H1 (cell line): ENCODE measurements around the gene H2BW2. TPM values are rescaled to one million over a fixed set of nuclear protein-coding genes. Genes with fewer than 3 reads are reported as not detected.
"Not testable (repeated sequence)": the region's sequence is repeated elsewhere in the genome, so short reads cannot be mapped to it uniquely, and the experiment has no call there.

Experiments used
- CTCF ChIA-PET: fragments of 300-600 bp; sonication (Branson Sonifier 250); formaldehyde crosslinking; loops from one replicate; lab custom pipeline; 2021; ENCODE audit not compliant: partially characterized antibody; lab: Charles Lee
- POLR2A ChIA-PET: fragments of 300-600 bp; sonication (Branson Sonifier 250); formaldehyde crosslinking; loops from one replicate; lab custom pipeline; 2021; ENCODE audit warnings: inconsistent platforms; ENCODE audit not compliant: partially characterized antibody; lab: Charles Lee
- DNase-seq, 2 experiments: peaks; one replicate each; pipeline versions ENCODE4 v3.0.0 to v3.0.0-alpha.2; 2010 to 2022; ENCODE audit warnings: low spot score in 2 of 2, low read depth in 1 of 2, mixed read lengths in 1 of 2
- FAIRE-seq: peaks from 2 replicates; lab custom pipeline; 2011; peaks lifted over from hg19 to GRCh38; lab: Jason Lieb, UNC
- H2AFZ ChIP-seq: 2 replicates; pipeline ENCODE4 v1.8.1; 2012; ENCODE audit warnings: low read length, inconsistent platforms
- H2AK5ac ChIP-seq: 2 replicates; pipeline ENCODE4 v1.6.1; 2013; ENCODE audit warnings: low read depth, low read length
- H2BK120ac ChIP-seq: replicated peaks from 2 replicates; pipeline ENCODE3; 2013; ENCODE audit warnings: low read depth, low read length, inconsistent platforms
- H2BK12ac ChIP-seq: 2 replicates; pipeline ENCODE4 v1.6.1; 2013; ENCODE audit warnings: low read depth, low read length
- H2BK15ac ChIP-seq: 2 replicates; pipeline ENCODE4 v1.6.1; 2013; ENCODE audit warnings: low read length
- H2BK20ac ChIP-seq: 2 replicates; pipeline ENCODE4 v1.6.1; 2013; ENCODE audit warnings: low read length
- H2BK5ac ChIP-seq: 2 replicates; pipeline ENCODE4 v1.6.1; 2013; ENCODE audit warnings: low read depth, low read length
- H3K14ac ChIP-seq: 2 replicates; pipeline ENCODE4 v1.6.1; 2013; ENCODE audit warnings: inconsistent platforms; ENCODE audit not compliant: insufficient read length
- H3K18ac ChIP-seq: 2 replicates; pipeline ENCODE4 v1.6.1; 2013; ENCODE audit warnings: low read length; ENCODE audit errors: extremely low read depth
- H3K23ac ChIP-seq: 2 replicates; pipeline ENCODE4 v1.6.1; 2013; ENCODE audit warnings: inconsistent platforms; ENCODE audit not compliant: insufficient read length
- H3K23me2 ChIP-seq: 2 replicates; pipeline ENCODE4 v1.6.1; 2013; ENCODE audit warnings: low read depth, low read length
- H3K27ac ChIP-seq: 2 replicates; pipeline ENCODE4 v1.6.1; 2011; ENCODE audit warnings: low read depth, low read length, inconsistent platforms
- H3K27me3 ChIP-seq, 4 experiments: replicated peaks in 1 of 4; 1 replicate in 1 of 4; 2 replicates in 3 of 4; pipeline versions ENCODE4 v1.6.1 to v1.8.1; 2011 to 2013; ENCODE audit warnings: low read length in 3 of 4, mild to moderate bottlenecking in 3 of 4, inconsistent platforms in 2 of 4, mixed read lengths in 2 of 4, moderate library complexity in 1 of 4; ENCODE audit not compliant: control insufficient read depth in 3 of 4, insufficient read depth in 3 of 4; ENCODE audit errors: extremely low read depth in 1 of 4
- H3K36me3 ChIP-seq, 4 experiments: 2 replicates each; pipeline versions ENCODE4 v1.6.1 to v1.8.1; 2011 to 2013; ENCODE audit warnings: mild to moderate bottlenecking in 4 of 4, low read length in 3 of 4, moderate library complexity in 2 of 4, control low read depth in 1 of 4, inconsistent platforms in 1 of 4; ENCODE audit not compliant: insufficient read depth in 4 of 4, control insufficient read depth in 2 of 4
- H3K4ac ChIP-seq: replicated peaks from 2 replicates; pipeline ENCODE3; 2013; ENCODE audit warnings: low read length, low read depth, mixed read lengths, inconsistent platforms; ENCODE audit not compliant: insufficient read length
- H3K4me1 ChIP-seq, 4 experiments: replicated peaks in 1 of 4; 1 replicate in 1 of 4; 2 replicates in 3 of 4; pipeline versions ENCODE4 v1.6.1 to v1.8.1; 2011 to 2013; ENCODE audit warnings: low read length in 3 of 4, inconsistent platforms in 2 of 4, mixed read lengths in 1 of 4; ENCODE audit not compliant: insufficient read depth in 4 of 4, control insufficient read depth in 3 of 4
- H3K4me2 ChIP-seq, 2 experiments: 2 replicates each; pipeline versions ENCODE4 v1.6.1 to v1.8.1; 2011 to 2013; ENCODE audit warnings: low read depth in 2 of 2, low read length in 2 of 2, control low read depth in 1 of 2, inconsistent platforms in 1 of 2, mild to moderate bottlenecking in 1 of 2; ENCODE audit not compliant: insufficient read depth in 1 of 2
- H3K4me3 ChIP-seq, 4 experiments: fragments of 200-600, 300-600 bp in 1 of 4; sonication (generic), shearing (Covaris generic), sonication (Bioruptor Twin) in 1 of 4; 2 replicates each; pipeline versions ENCODE4 v1.5.1 to v1.8.1; 2011 to 2016; ENCODE audit warnings: low read length in 4 of 4, low read depth in 3 of 4, control low read depth in 2 of 4, inconsistent platforms in 2 of 4, mild to moderate bottlenecking in 2 of 4, mixed read lengths in 1 of 4, moderate library complexity in 1 of 4; ENCODE audit not compliant: insufficient read depth in 2 of 4; ENCODE audit errors: extremely low read depth in 1 of 4
- H3K56ac ChIP-seq: replicated peaks from 2 replicates; pipeline ENCODE3; 2013; ENCODE audit warnings: low read depth, mild to moderate bottlenecking, mixed read lengths, low read length, inconsistent platforms; ENCODE audit not compliant: insufficient read length
- H3K79me1 ChIP-seq: 2 replicates; pipeline ENCODE4 v1.6.1; 2013; ENCODE audit warnings: low read depth, low read length, control low read depth
- H3K79me2 ChIP-seq, 2 experiments: 2 replicates each; pipeline versions ENCODE4 v1.6.1 to v1.8.1; 2012 to 2013; ENCODE audit warnings: low read length in 2 of 2, mild to moderate bottlenecking in 2 of 2, inconsistent platforms in 1 of 2; ENCODE audit not compliant: insufficient read depth in 2 of 2, control insufficient read depth in 1 of 2
- H3K9ac ChIP-seq, 4 experiments: replicated peaks in 1 of 4; 1 replicate in 1 of 4; 2 replicates in 3 of 4; pipeline versions ENCODE4 v1.6.1 to v1.8.1; 2011 to 2013; ENCODE audit warnings: low read depth in 3 of 4, low read length in 3 of 4, control low read depth in 2 of 4, mild to moderate bottlenecking in 2 of 4, moderate library complexity in 2 of 4, inconsistent platforms in 1 of 4; ENCODE audit errors: extremely low read depth in 1 of 4
- H3K9me3 ChIP-seq, 2 experiments: 2 replicates each; pipeline versions ENCODE4 v1.6.1 to v1.8.1; 2012 to 2013; ENCODE audit warnings: mild to moderate bottlenecking in 2 of 2, moderate library complexity in 2 of 2, control low read depth in 1 of 2, inconsistent platforms in 1 of 2, low read depth in 1 of 2, low read length in 1 of 2, mixed read lengths in 1 of 2; ENCODE audit not compliant: insufficient read depth in 2 of 2
- H4K20me1 ChIP-seq, 2 experiments: replicated peaks in 1 of 2; 2 replicates each; pipeline versions ENCODE3 to v1.8.1; 2011 to 2013; ENCODE audit warnings: inconsistent platforms in 2 of 2, low read length in 2 of 2, mild to moderate bottlenecking in 1 of 2; ENCODE audit not compliant: insufficient read depth in 2 of 2, control insufficient read depth in 1 of 2
- H4K5ac ChIP-seq: 2 replicates; pipeline ENCODE4 v1.6.1; 2013; ENCODE audit warnings: low read length, low read depth, mixed read lengths, inconsistent platforms; ENCODE audit not compliant: insufficient read length
- H4K8ac ChIP-seq: 2 replicates; pipeline ENCODE4 v1.8.0; 2013; ENCODE audit warnings: mild to moderate bottlenecking, moderate library complexity, low read length, inconsistent platforms; ENCODE audit not compliant: insufficient read depth; ENCODE audit errors: extremely low read depth
- H4K91ac ChIP-seq: replicated peaks from 2 replicates; pipeline ENCODE3; 2013; ENCODE audit warnings: low read length, mixed read lengths, inconsistent platforms; ENCODE audit not compliant: insufficient read length
- WGBS, 2 experiments: shearing (Covaris generic) in 1 of 2; methylation state at CpG; one replicate each; pipeline versions ENCODE4 v1.1.6 to v1.1.7; 2013 to 2015; ENCODE audit warnings: low lambda C conversion rate in 2 of 2, mixed read lengths in 2 of 2, inconsistent platforms in 1 of 2, low coverage in 1 of 2, missing lambda C conversion rate in 1 of 2; ENCODE audit not compliant: insufficient replicate concordance in 2 of 2, insufficient coverage in 1 of 2, insufficient read length in 1 of 2; ENCODE audit errors: extremely low coverage in 1 of 2, missing lambda C conversion rate in 1 of 2; 5-methylcytosine and 5-hydroxymethylcytosine counted together
- polyA plus RNA-seq, 7 experiments: library from polyadenylated mRNA; depleted of rRNA in 3 of 7; stranded (reverse) in 5 of 7; unstranded in 2 of 7; fragments of >200 nt in 5 of 7; fragments of 200-250 nt in 2 of 7; gene quantifications; 1 replicate in 5 of 7; 2 replicates in 1 of 7; 4 replicates in 1 of 7; pipeline versions ENCODE4 v1.2.1 to v1.2.3, GENCODE V29; 2011 to 2013; ENCODE audit warnings: missing spikeins in 2 of 7, mixed read lengths in 2 of 7
- total RNA-seq: library from RNA; stranded (reverse); fragmentation: NEBNext Ultra II Directional; extraction: Animal tissue kit (Norgen Biotek cat#: 25700); gene quantifications from 2 replicates; pipeline ENCODE4 v1.2.1, GENCODE V29; 2021

H2BW2 gene
- total and polyA plus RNA-seq, 2 of the 8 experiments (the other 6 are each of a cell fraction or from before 2014, with no cell fraction given), result 0.03 TPM; not detected in 1

DNA sequence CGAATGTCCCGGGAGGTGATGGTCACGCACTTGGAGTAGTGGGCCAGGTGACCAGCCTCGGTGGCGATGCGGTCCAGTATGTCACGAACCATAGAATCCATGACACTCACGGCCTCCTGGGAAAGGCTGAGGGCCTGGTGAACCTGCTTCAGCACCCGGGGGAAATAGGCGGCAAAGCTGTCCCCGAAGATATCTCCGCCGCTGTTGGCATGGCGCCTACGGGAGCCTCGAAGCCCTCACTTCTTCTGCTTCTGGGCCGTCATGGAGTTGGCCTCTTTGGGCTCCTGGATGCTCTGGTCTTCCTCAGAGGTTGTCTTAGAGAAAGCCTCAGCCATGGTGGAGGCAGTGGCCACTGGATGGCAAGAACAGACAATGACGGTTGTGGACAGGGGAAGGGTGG is 22.9 kb downstream of the H2BW2 start:
- H3K4me1 ChIP-seq, H2BK120ac ChIP-seq, H4K20me1 ChIP-seq, H2AK5ac ChIP-seq, H2BK5ac ChIP-seq, H3K14ac ChIP-seq, H3K4me2 ChIP-seq, H4K91ac ChIP-seq, H3K36me3 ChIP-seq, H3K23me2 ChIP-seq, H3K27me3 ChIP-seq, H2BK20ac ChIP-seq, H2BK12ac ChIP-seq, H3K56ac ChIP-seq, H3K27ac ChIP-seq, H3K9me3 ChIP-seq, H3K79me2 ChIP-seq, H3K23ac ChIP-seq, FAIRE-seq, H3K18ac ChIP-seq, H2BK15ac ChIP-seq, H3K79me1 ChIP-seq, H4K5ac ChIP-seq, H4K8ac ChIP-seq, DNase-seq, H3K4me3 ChIP-seq, H3K4ac ChIP-seq, H2AFZ ChIP-seq, CTCF ChIA-PET, POLR2A ChIA-PET, H3K9ac ChIP-seq: not testable (repeated sequence)
- WGBS, 2 experiments, result 87% methylated on average over 5 of the region's 18 CpGs; no CpG with 5 or more reads in 1 of the 2 experiments

DNA sequence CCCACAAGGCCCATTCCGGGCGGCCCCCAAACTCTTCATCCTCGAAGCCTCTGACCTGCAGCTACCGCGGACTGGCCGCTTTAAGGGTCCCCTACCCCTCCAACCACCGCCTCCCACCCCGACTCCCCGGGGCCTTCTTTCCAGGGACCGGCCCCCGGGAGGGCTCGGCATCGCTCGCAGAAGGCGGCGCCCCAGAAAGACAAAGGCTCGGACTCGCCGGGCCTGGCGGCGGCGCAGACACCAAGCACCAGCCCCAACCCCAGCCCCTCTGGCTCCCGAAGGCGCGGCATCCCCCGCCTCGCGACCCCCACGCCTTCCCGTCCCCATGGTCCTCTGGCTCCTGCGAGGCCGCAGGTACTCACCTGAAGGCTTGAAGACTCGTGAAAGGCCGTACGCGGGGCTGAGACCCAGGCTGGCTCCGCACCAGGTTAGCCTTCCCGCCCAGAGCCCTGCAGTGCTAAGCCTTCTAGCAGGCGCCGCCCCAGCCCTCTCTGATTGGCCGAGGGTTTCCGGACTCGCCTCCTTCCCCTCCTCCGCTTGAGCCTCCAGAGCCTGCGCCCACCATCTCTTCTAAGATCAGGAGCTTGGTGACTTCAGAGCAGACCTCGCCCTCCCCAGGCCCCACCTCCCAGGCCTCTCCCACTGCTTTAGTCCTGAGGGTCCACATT is 36.2 kb downstream of the H2BW2 start, which contains the start of gene TMSB15C:
TMSB15C (minus strand) TSS at position 459 of the 668 bp plus-strand sequence.
- no CpG with 5 or more reads among the region's 46 CpGs for WGBS, 2 experiments
- H2BK20ac ChIP-seq, H2AK5ac ChIP-seq, H2BK5ac ChIP-seq, H3K4me3 ChIP-seq, H2BK15ac ChIP-seq, H4K8ac ChIP-seq, H3K18ac ChIP-seq, H3K4me1 ChIP-seq, POLR2A ChIA-PET, H2AFZ ChIP-seq, H3K79me2 ChIP-seq, H4K20me1 ChIP-seq, H3K4ac ChIP-seq, H4K5ac ChIP-seq, H2BK12ac ChIP-seq, CTCF ChIA-PET, H3K27ac ChIP-seq, H3K23ac ChIP-seq, H3K56ac ChIP-seq, H3K79me1 ChIP-seq, H3K9me3 ChIP-seq, H4K91ac ChIP-seq, H3K27me3 ChIP-seq, H3K4me2 ChIP-seq, H3K9ac ChIP-seq, H3K14ac ChIP-seq, H3K23me2 ChIP-seq, DNase-seq, H2BK120ac ChIP-seq, FAIRE-seq, H3K36me3 ChIP-seq: not testable (repeated sequence)
